Panc1 (cell line): Measurements from ENCODE around the gene WDR86. TPM values are rescaled to one million over a fixed set of nuclear protein-coding genes. Genes with fewer than 3 reads are reported as not detected.

Experiments used
- ATAC-seq: fragments of 200-7000 bp; cut with Tn5 transposase; 2 replicates; pipeline ENCODE4 v1.9.1; 2020; ENCODE audit warnings: mild to moderate bottlenecking, moderate library complexity
- BruUV-seq: library from RNA; stranded (reverse); fragments of 400-500 nt; replicated peaks from 2 replicates; lab custom pipeline; 2021; lab: Mats Ljungman, UMichigan
- CTCF ChIA-PET: fragments of 300-600 bp; sonication (Branson Sonifier 250); formaldehyde crosslinking; loops from one replicate; lab custom pipeline; 2022; ENCODE audit warnings: antibody characterized with exemption; lab: Charles Lee
- POLR2A ChIA-PET: fragments of 300-600 bp; sonication (Branson Sonifier 250); formaldehyde crosslinking; loops from one replicate; lab custom pipeline; 2022; ENCODE audit warnings: antibody characterized with exemption; lab: Charles Lee
- DNase-seq: peaks from one replicate; pipeline ENCODE4 v3.0.0-alpha.2; 2010; ENCODE audit warnings: low read depth, low spot score
- H3K27ac ChIP-seq: 2 replicates; pipeline ENCODE4 v1.5.1; 2011; ENCODE audit warnings: mild to moderate bottlenecking, low read length, inconsistent platforms
- H3K27me3 ChIP-seq: fragments of 200-500 bp; sonication (Bioruptor generic); 2 replicates; pipeline ENCODE4 v1.6.0; 2014; ENCODE audit warnings: low read length, inconsistent platforms; ENCODE audit not compliant: control insufficient read depth, insufficient read depth
- H3K36me3 ChIP-seq: fragments of 200-500 bp; sonication (Bioruptor generic); 2 replicates; pipeline ENCODE4 v1.5.1; 2014; ENCODE audit warnings: inconsistent platforms, mild to moderate bottlenecking, low read length, moderate library complexity; ENCODE audit not compliant: control insufficient read depth, insufficient read depth
- H3K4me1 ChIP-seq: 2 replicates; pipeline ENCODE4 v1.5.1; 2011; ENCODE audit warnings: inconsistent platforms, mild to moderate bottlenecking, low read length, moderate library complexity; ENCODE audit not compliant: control insufficient read depth, insufficient read depth
- H3K4me3 ChIP-seq, 2 experiments: 2 replicates each; pipeline ENCODE4 v1.5.1; 2011 to 2012; ENCODE audit warnings: low read depth in 2 of 2, low read length in 2 of 2, mild to moderate bottlenecking in 2 of 2, inconsistent platforms in 1 of 2, moderate library complexity in 1 of 2
- H3K9me3 ChIP-seq: fragments of 200-500 bp; sonication (Bioruptor generic); 2 replicates; pipeline ENCODE4 v1.5.1; 2014; ENCODE audit warnings: low read depth, mild to moderate bottlenecking, inconsistent platforms, low read length, moderate library complexity; ENCODE audit not compliant: control insufficient read depth, insufficient read depth
- CTCF ChIP-seq: fragments of 450-650 bp; IDR thresholded peaks from 2 replicates; pipeline ENCODE4 v1.5.1; 2017; ENCODE audit warnings: mild to moderate bottlenecking
- POLR2AphosphoS5 ChIP-seq: IDR thresholded peaks from 2 replicates; pipeline ENCODE4 v1.6.1; 2012; ENCODE audit warnings: mild to moderate bottlenecking, low read depth, low read length, moderate library complexity
- REST ChIP-seq, 2 experiments: IDR thresholded peaks; 2 replicates each; pipeline ENCODE4 v1.6.1; 2011 to 2012; ENCODE audit warnings: low read depth in 2 of 2, control low read depth in 1 of 2, low read length in 1 of 2, mild to moderate bottlenecking in 1 of 2, moderate library complexity in 1 of 2; ENCODE audit not compliant: insufficient read depth in 1 of 2
- SIN3A ChIP-seq: IDR thresholded peaks from 2 replicates; pipeline ENCODE4 v1.6.1; 2012; ENCODE audit warnings: low read depth, mild to moderate bottlenecking, low read length, moderate library complexity, borderline replicate concordance; ENCODE audit not compliant: insufficient read depth
- TCF7L2 ChIP-seq: IDR thresholded peaks from 2 replicates; pipeline ENCODE4 v1.6.1; 2011; ENCODE audit warnings: mild to moderate bottlenecking, low read depth, low read length, inconsistent platforms
- in situ Hi-C: cut with HindIII; loops from 2 replicates; pipeline ENCODE4 v1.10.0; 2016; ENCODE audit warnings: low sequenced_read_pairs, low pct_unique_long_range_greater_than_20kb
- intact Hi-C: fragments of 100-400 bp; cut with micrococcal nuclease; formaldehyde crosslinking; loops from one replicate; pipeline ENCODE4 v1.10.0; 2022; ENCODE audit not compliant: unreplicated experiment
- total RNA-seq: library from RNA; stranded (reverse); gene quantifications from one replicate; pipeline ENCODE4 v1.2.1, GENCODE V29; 2021; ENCODE audit not compliant: unreplicated experiment

WDR86 gene
- total RNA-seq, 1 experiment from 2014 or later = 0.72 TPM

GRCh38 chr7:151386301-151387160, 23.3 kb downstream of the WDR86 start:
- BruUV-seq = no TSS peak
- H3K4me1 ChIP-seq = peaks cover 5% of the 10 kb centered on the region
- no peaks in the 10 kb centered on the region for H3K27me3 ChIP-seq
- intact Hi-C loops (no loop called here), in situ Hi-C loops (no loop called here)
- TF ChIP-seq CTCF = no peak
- no peak for TF ChIP-seq POLR2AphosphoS5
- no peak for TF ChIP-seq REST (IDR thresholded peaks at IDR 0.05; ENCODE audit: insufficient read depth in 1 of 2, low read depth in 2 of 2, low read length in 1 of 2)
- TF ChIP-seq SIN3A = no peak
- no peak for TF ChIP-seq TCF7L2
- H3K4me3 ChIP-seq = no peak overlapping the region
- CTCF ChIA-PET = no interaction called here
- H3K27ac ChIP-seq = 0 out of 2 replicates have a peak overlapping the region, but pooled peaks have one; percentile 17
- H3K36me3 ChIP-seq = no peaks in the 10 kb centered on the region
- no peak for DNase-seq
- POLR2A ChIA-PET = no interaction called here
- H3K9me3 ChIP-seq = no peaks in the 10 kb centered on the region
- ATAC-seq = no peak

GRCh38 chr7:151385626-151386300, 24.1 kb downstream of the WDR86 start:
- ChIA-PET CTCF (no interaction called here), POLR2A (no interaction called here)
- Histone ChIP-seq H3K4me1 (peaks cover 5% of the 10 kb centered on the region), H3K36me3 (no peaks in the 10 kb centered on the region), H3K27me3 (no peaks in the 10 kb centered on the region), H3K27ac (peak overlapping the region; percentile 17; the same call in 1 of the 2 replicates), H3K9me3 (no peaks in the 10 kb centered on the region), H3K4me3 (no peak overlapping the region)
- TF ChIP-seq SIN3A = no peak
- no peak for TF ChIP-seq TCF7L2
- TF ChIP-seq REST (IDR thresholded peaks at IDR 0.05; ENCODE audit: insufficient read depth in 1 of 2, low read depth in 2 of 2, low read length in 1 of 2) = no peak
- no peak for TF ChIP-seq CTCF
- no peak for TF ChIP-seq POLR2AphosphoS5
- no TSS peak for BruUV-seq
- intact Hi-C loops = no loop called here
- in situ Hi-C loops = no loop called here
- ATAC-seq (0 out of 2 replicates have a peak, but pooled peaks have one; percentile 10), DNase-seq (no peak)
